ENCODE data around the gene DRAM1. TPM values are rescaled to one million over a fixed set of nuclear protein-coding genes. Genes with fewer than 3 reads are reported as not detected.

DRAM1 gene
- total RNA-seq, 1 donor from 2014 or later: 21.5 TPM

- no peak for DNase-seq (ENCODE audit: low read depth)
- TF ChIP-seq, protein P1, sequence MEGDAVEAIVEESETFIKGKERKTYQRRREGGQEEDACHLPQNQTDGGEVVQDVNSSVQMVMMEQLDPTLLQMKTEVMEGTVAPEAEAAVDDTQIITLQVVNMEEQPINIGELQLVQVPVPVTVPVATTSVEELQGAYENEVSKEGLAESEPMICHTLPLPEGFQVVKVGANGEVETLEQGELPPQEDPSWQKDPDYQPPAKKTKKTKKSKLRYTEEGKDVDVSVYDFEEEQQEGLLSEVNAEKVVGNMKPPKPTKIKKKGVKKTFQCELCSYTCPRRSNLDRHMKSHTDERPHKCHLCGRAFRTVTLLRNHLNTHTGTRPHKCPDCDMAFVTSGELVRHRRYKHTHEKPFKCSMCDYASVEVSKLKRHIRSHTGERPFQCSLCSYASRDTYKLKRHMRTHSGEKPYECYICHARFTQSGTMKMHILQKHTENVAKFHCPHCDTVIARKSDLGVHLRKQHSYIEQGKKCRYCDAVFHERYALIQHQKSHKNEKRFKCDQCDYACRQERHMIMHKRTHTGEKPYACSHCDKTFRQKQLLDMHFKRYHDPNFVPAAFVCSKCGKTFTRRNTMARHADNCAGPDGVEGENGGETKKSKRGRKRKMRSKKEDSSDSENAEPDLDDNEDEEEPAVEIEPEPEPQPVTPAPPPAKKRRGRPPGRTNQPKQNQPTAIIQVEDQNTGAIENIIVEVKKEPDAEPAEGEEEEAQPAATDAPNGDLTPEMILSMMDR (conservative IDR thresholded peaks at IDR 0.05; ENCODE audit: low read depth, low read length): no peak
- H3K4me3 ChIP-seq (ENCODE audit: low read depth, low read length): no peak overlapping the region
Observed at GRCh38 chr12:101951002-101951670, 73.8 kb downstream of the DRAM1 start.

GRCh38 chr12:101954113-101954512, 76.7 kb downstream of the DRAM1 start:
- DNase-seq (ENCODE audit: low read depth): no peak
- TF ChIP-seq, protein P1 (conservative IDR thresholded peaks at IDR 0.05; ENCODE audit: low read depth, low read length): no peak
- H3K4me3 ChIP-seq (ENCODE audit: low read depth, low read length): no peak overlapping the region

DNA sequence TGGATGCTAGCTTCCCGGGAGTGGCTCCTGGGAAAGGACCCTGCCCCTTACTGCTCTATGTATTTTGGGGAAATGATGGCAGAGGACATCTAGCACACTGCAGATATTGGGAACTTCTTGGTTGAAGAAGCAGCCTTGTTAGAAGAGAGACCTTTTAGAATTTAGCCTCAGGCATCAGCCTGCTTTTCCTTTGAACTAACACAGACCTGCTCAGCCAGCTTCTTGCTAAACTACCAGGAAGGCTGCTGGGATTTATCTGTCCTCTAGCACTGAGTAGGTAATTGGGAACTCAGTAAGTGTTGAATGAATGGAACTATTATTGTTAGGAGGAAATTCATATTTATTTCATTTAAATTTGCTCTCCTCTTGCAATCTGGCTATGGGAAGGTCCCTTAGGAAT, 77.3 kb downstream of the DRAM1 start:
- H3K4me3 ChIP-seq (ENCODE audit: low read depth, low read length): no peak overlapping the region
- TF ChIP-seq, protein P1 (conservative IDR thresholded peaks at IDR 0.05; ENCODE audit: low read depth, low read length): no peak
- DNase-seq (ENCODE audit: low read depth): no peak

DNA sequence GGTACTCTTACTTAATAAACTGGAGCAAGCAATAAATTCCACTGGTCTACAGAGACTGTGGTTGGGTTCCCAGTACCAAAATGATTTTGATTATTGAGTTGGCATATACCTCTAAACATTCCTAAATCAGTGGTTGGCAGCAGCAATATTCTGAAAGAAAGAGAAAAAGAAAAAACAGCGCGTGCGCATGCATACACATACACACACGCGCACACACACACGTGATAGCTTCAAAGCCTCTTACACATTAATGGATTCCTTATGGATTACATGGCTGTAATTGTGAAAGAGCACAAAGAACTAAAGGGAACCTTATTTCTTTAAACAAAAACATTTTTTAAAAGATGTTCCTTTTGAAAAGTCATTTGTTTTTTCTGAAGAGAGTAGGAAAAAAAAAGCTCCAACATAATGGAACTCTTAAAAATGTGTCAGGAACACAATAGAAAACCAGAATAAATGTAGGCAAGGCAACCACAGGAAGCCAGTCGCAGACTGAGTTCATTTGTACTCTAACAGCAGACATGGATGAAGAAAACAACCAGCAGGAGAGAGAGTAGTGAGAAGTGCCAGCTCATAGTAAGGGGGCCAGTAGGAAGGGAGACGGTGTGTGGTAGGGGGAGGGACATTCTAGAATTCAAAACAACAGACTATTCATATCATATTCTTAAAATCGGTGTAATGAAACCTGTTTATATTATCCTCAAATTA, 80.0 kb downstream of the DRAM1 start:
- TF ChIP-seq, protein P1 (conservative IDR thresholded peaks at IDR 0.05; ENCODE audit: low read depth, low read length): no peak
- DNase-seq (ENCODE audit: low read depth): no peak
- H3K4me3 ChIP-seq (ENCODE audit: low read depth, low read length): no peak overlapping the region

GRCh38 chr12:101959607-101960006, 82.2 kb downstream of the DRAM1 start:
- H3K4me3 ChIP-seq (ENCODE audit: low read depth, low read length): no peak overlapping the region
- TF ChIP-seq, protein P1 (conservative IDR thresholded peaks at IDR 0.05; ENCODE audit: low read depth, low read length): no peak
- no peak for DNase-seq (ENCODE audit: low read depth)

DNA sequence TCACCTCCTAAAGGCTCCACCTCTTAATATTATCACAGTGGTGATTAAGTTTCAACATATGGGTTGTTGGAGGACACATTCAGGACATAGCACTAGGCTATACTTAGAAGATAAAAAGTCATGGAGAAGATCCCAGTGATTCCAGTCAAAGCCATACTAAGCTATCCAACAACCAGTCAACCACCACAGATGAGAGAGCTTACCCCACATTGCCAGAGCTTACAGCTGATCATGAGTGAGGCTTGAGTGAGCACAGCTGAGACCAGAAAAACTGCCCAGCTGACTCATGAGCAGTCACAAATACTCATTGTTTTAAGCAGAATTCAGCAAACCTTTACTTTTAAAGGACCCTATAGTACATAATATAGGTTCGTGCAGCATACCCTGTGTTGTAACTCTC, 85.1 kb downstream of the DRAM1 start:
- no peak overlapping the region for H3K4me3 ChIP-seq (ENCODE audit: low read depth, low read length)
- DNase-seq (ENCODE audit: low read depth): peak; percentile 52
- TF ChIP-seq, protein P1 (conservative IDR thresholded peaks at IDR 0.05; ENCODE audit: low read depth, low read length): no peak
